Karpas-422 (cell line): Measurements from ENCODE around the gene IRAG1. TPM values are rescaled to one million over a fixed set of nuclear protein-coding genes. Genes with fewer than 3 reads are reported as not detected.

Source experiments
- DNase-seq: peaks from one replicate; pipeline ENCODE4 v3.0.0-alpha.2; 2015
- H2AFZ ChIP-seq: fragments of 200-600 bp; sonication (generic); 2 replicates; pipeline ENCODE4 v1.6.1; 2014; ENCODE audit warnings: antibody characterized with exemption, low read length, mixed read lengths
- H3K27ac ChIP-seq: fragments of 200-600 bp; sonication (generic); 2 replicates; pipeline ENCODE4 v1.5.1; 2014; ENCODE audit warnings: mild to moderate bottlenecking, low read length, moderate library complexity
- H3K27me3 ChIP-seq: fragments of 200-600 bp; sonication (generic); 2 replicates; pipeline ENCODE4 v1.6.1; 2014; ENCODE audit warnings: low read length, mixed read lengths
- H3K36me3 ChIP-seq: fragments of 200-600 bp; sonication (generic); 2 replicates; pipeline ENCODE4 v1.6.1; 2014; ENCODE audit warnings: low read length, mixed read lengths; ENCODE audit not compliant: insufficient read depth
- H3K4me1 ChIP-seq: fragments of 200-600 bp; sonication (generic); 2 replicates; pipeline ENCODE4 v1.6.1; 2014; ENCODE audit warnings: mild to moderate bottlenecking, low read length, mixed read lengths
- H3K4me2 ChIP-seq: fragments of 200-600 bp; sonication (generic); 2 replicates; pipeline ENCODE4 v1.6.1; 2014; ENCODE audit warnings: low read length, low read depth, mild to moderate bottlenecking; ENCODE audit not compliant: poor library complexity, severe bottlenecking
- H3K4me3 ChIP-seq: fragments of 200-600 bp; sonication (generic); 2 replicates; pipeline ENCODE4 v1.5.1; 2014; ENCODE audit warnings: mild to moderate bottlenecking, antibody characterized with exemption, low read length, mixed read lengths
- H3K79me2 ChIP-seq: fragments of 200-600 bp; sonication (generic); 2 replicates; pipeline ENCODE4 v1.6.1; 2014; ENCODE audit warnings: mild to moderate bottlenecking, low read length, mixed read lengths
- H3K9ac ChIP-seq: fragments of 200-600 bp; sonication (generic); 2 replicates; pipeline ENCODE4 v1.6.0; 2014; ENCODE audit warnings: low read length
- H3K9me2 ChIP-seq: fragments of 200-600 bp; sonication (generic), shearing (Covaris generic); replicated peaks from 2 replicates; pipeline ENCODE4 v1.6.0; 2014; ENCODE audit warnings: mild to moderate bottlenecking, low read length, moderate library complexity; ENCODE audit not compliant: insufficient read depth
- H3K9me3 ChIP-seq: fragments of 300-700, 200-600 bp; sonication (generic); 2 replicates; pipeline ENCODE4 v1.6.1; 2014; ENCODE audit warnings: low read length, mixed read lengths
- H4K20me1 ChIP-seq: fragments of 200-600 bp; sonication (generic); 2 replicates; pipeline ENCODE4 v1.6.1; 2014; ENCODE audit warnings: mild to moderate bottlenecking, antibody characterized with exemption, low read length, low read depth; ENCODE audit not compliant: insufficient read depth
- total RNA-seq: library from RNA; depleted of rRNA; stranded (reverse); fragments of >200 nt; shearing (Covaris generic); gene quantifications from 2 replicates; pipeline ENCODE4 v1.2.3, GENCODE V29; 2014; ENCODE audit warnings: low replicate concordance

Gene IRAG1
- total RNA-seq, 1 experiment from 2014 or later, result not detected

DNA sequence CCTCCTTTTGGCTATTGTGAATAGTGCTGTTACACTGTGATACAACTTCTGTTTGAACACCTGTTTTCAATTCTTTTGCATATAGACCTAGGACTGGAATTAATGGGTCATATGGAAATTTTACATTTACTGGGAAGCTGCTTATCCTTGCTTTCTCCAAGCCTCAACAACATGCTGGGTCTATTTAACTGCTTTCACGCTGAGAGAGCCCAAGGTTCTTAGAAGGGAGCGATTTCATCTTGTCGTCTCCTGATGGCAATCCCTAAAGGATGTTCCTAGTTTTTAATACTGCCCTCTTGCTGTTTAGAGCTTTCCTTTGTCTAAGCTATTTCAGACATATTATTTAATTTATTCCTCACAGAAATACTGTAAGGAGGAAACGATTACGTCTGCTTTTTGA is 15.5 kb downstream of the IRAG1 start:
- DNase-seq, result no peak
- H2AFZ ChIP-seq, result no peak overlapping the region
- no peaks in the 10 kb centered on the region for H3K36me3 ChIP-seq
- no peak overlapping the region for H3K4me2 ChIP-seq
- H3K27ac ChIP-seq, result no peak overlapping the region
- H3K27me3 ChIP-seq, result no peaks in the 10 kb centered on the region
- H3K4me1 ChIP-seq, result no peaks in the 10 kb centered on the region
- H3K9ac ChIP-seq, result no peak overlapping the region
- no peaks in the 10 kb centered on the region for H3K9me3 ChIP-seq
- no peaks in the 10 kb centered on the region for H3K9me2 ChIP-seq
- no peaks in the 10 kb centered on the region for H3K79me2 ChIP-seq
- H4K20me1 ChIP-seq, result no peaks in the 10 kb centered on the region
- H3K4me3 ChIP-seq, result no peak overlapping the region

DNA sequence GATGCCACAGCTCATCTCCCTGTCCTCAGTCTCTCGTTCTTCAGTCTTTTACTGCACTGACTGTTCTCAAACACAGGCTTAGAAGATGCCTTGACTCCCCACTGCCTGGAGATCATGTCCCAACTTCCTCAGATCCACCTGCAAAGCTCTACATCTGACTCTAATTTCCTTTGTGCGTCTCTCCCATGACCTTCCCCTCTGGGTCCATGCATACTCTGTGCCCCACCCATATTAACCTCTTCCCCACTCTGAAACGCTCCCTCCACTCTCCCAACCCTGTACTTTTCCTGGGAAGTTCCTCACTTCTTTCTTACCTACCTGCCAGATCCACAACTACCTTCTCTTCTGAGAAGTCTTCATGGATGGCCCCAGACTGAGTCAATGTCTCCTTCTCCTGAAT is 16.6 kb downstream of the IRAG1 start:
- Histone ChIP-seq H3K27me3 (no peaks in the 10 kb centered on the region), H3K36me3 (no peaks in the 10 kb centered on the region), H3K79me2 (no peaks in the 10 kb centered on the region), H3K4me2 (no peak overlapping the region), H3K9me3 (no peaks in the 10 kb centered on the region), H3K4me1 (no peaks in the 10 kb centered on the region), H3K27ac (no peak overlapping the region), H3K9me2 (no peaks in the 10 kb centered on the region), H2AFZ (no peak overlapping the region), H3K4me3 (no peak overlapping the region), H3K9ac (no peak overlapping the region), H4K20me1 (no peaks in the 10 kb centered on the region)
- DNase-seq, result no peak

DNA sequence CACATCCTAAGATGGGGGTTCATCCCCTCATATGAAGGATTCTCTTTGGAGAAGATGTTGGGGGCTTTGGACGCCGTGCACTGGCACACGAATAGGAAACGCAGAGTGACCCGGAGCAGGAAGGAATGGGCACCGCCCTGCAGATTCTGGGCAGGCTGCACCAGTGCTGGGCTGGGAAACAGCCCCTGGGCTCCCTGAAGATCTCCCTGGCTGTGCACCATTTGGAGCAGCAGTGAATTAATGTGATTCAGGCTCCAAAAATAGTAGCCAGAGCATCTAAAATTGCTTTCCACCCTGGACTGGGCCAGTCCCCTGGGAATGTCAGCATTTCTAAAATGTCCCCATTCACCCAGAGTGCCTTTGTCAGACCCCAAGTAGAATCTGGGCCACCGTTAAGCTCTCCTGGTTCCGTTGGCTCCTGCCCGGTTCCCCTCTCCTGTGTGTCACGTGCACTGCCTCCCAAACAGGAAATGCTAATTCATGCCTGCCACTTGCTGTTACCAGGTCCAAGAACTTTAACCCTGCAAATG is 18.6 kb downstream of the IRAG1 start:
- H3K9me3 ChIP-seq, result no peaks in the 10 kb centered on the region
- no peaks in the 10 kb centered on the region for H3K36me3 ChIP-seq
- no peak overlapping the region for H3K9ac ChIP-seq
- no peak overlapping the region for H2AFZ ChIP-seq
- no peaks in the 10 kb centered on the region for H4K20me1 ChIP-seq
- H3K9me2 ChIP-seq, result no peaks in the 10 kb centered on the region
- H3K27ac ChIP-seq, result no peak overlapping the region
- no peaks in the 10 kb centered on the region for H3K27me3 ChIP-seq
- H3K79me2 ChIP-seq, result no peaks in the 10 kb centered on the region
- no peak overlapping the region for H3K4me2 ChIP-seq
- DNase-seq, result no peak
- H3K4me1 ChIP-seq, result no peaks in the 10 kb centered on the region
- no peak overlapping the region for H3K4me3 ChIP-seq

DNA sequence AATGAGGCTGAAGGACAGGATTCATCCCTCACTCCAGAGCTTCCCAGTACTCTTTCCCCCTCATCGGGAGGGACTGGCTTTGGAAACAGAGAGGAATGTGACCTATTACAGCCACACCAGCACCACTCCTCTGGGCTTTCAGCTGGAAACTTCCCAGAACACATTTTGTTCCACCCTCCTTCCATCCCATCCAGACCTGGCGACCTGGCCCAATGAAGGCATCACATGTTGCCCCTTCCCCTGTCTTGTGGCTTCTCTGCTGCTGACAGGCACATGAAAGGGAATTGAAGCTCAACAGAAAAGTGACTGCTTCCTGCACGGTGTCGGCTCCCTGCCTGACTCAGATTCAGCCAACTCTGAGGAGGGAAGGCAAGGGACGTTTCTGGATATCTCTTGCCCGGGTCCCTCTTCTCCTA is 19.1 kb downstream of the IRAG1 start:
- Histone ChIP-seq H3K9me3 (no peaks in the 10 kb centered on the region), H3K4me3 (no peak overlapping the region), H3K27me3 (no peaks in the 10 kb centered on the region), H3K9ac (no peak overlapping the region), H3K27ac (no peak overlapping the region), H4K20me1 (no peaks in the 10 kb centered on the region), H3K79me2 (no peaks in the 10 kb centered on the region), H3K4me1 (no peaks in the 10 kb centered on the region), H3K4me2 (no peak overlapping the region), H3K9me2 (no peaks in the 10 kb centered on the region), H3K36me3 (no peaks in the 10 kb centered on the region), H2AFZ (no peak overlapping the region)
- DNase-seq, result no peak

DNA sequence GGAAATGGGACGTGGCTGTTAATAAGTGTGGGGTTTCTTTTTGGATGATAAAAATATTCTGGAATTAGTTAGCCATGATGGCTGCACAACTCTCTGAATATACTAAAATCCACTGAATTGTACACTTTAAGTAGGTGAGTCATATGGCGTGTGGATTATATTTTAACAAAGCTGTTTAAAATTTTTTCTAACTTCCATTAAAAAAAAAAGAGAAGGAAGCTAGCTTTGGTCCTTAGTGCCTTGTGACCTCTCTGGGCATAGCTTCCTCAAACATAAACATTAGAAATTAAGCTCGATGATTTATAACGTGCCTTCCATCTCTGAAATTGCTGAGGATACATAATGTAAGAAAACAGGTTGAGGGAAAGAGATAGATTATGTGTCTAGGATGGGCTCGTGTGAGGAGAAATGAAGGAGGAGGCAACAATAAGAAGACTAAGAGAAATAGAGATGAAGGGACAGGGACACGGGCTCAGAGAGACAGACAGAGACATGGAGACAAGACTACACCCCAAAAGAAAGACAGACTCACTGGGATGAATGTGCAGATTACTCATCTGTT is 20.0 kb downstream of the IRAG1 start:
- H3K9me3 ChIP-seq, result no peaks in the 10 kb centered on the region
- H3K9ac ChIP-seq, result no peak overlapping the region
- no peaks in the 10 kb centered on the region for H3K9me2 ChIP-seq
- DNase-seq, result no peak
- H3K4me1 ChIP-seq, result no peaks in the 10 kb centered on the region
- no peaks in the 10 kb centered on the region for H3K79me2 ChIP-seq
- H3K4me2 ChIP-seq, result no peak overlapping the region
- no peak overlapping the region for H3K4me3 ChIP-seq
- no peaks in the 10 kb centered on the region for H4K20me1 ChIP-seq
- no peaks in the 10 kb centered on the region for H3K27me3 ChIP-seq
- no peak overlapping the region for H2AFZ ChIP-seq
- no peaks in the 10 kb centered on the region for H3K36me3 ChIP-seq
- H3K27ac ChIP-seq, result no peak overlapping the region

DNA sequence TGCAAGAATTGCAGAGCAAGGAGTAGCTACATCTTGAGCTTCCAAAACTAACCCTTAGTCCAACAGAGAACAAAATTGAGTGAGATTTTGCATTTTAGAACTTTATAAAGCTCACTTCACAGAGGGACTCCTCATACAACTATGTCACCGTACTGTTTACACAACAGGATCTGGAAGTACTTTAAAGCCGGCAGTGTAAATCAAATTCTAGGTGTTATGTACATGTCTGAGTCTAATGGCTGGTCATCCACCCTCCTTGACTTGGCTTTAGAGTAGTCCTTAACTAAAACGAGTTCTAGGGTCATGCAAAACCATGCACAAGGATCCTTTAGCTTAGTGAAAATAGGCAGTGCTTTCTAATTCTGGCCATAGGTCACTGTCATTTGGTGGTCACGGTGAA is 23.5 kb downstream of the IRAG1 start:
- H3K79me2 ChIP-seq, result no peaks in the 10 kb centered on the region
- no peak overlapping the region for H3K9ac ChIP-seq
- no peak overlapping the region for H3K4me3 ChIP-seq
- no peak overlapping the region for H3K4me2 ChIP-seq
- no peak overlapping the region for H3K27ac ChIP-seq
- no peaks in the 10 kb centered on the region for H4K20me1 ChIP-seq
- H3K27me3 ChIP-seq, result no peaks in the 10 kb centered on the region
- H3K9me2 ChIP-seq, result no peaks in the 10 kb centered on the region
- H2AFZ ChIP-seq, result no peak overlapping the region
- no peak for DNase-seq
- no peaks in the 10 kb centered on the region for H3K9me3 ChIP-seq
- no peaks in the 10 kb centered on the region for H3K36me3 ChIP-seq
- no peaks in the 10 kb centered on the region for H3K4me1 ChIP-seq

DNA sequence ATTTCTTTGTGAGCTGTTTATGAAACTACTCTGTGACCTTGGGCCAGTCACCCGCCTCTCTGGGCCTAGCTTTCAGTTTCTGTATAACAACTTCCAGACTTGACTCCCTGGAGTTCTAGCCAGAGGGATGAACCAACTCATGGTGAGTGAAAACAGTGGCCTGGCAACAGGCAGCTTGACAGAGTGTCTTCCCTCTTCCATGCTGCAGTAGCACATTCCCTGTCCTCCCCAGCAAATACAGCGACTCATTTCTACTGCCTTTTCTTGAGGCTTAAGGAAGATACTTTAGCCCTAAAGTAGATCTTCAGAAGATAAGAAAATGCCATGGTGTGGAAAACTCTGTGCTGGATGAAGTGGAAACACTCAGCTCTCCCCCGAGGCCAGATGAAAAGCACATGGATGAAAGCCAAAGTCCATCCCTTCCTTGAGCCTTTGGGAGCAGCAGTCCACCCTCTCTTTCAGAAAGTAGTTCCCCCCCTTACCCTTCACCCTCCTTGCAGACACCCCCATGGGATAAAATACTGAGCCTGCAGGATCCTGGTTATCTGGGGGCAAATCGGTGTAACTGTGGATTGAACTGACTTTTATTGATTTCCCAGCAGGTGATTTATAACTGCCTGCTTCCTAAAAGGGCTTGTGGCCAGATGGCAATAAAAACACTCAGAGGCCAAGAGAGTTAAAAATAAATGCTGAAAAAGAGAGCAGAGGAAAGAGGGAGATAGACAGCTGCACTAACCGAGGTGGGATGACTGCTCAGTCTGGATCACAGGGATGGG is 24.1 kb downstream of the IRAG1 start:
- Histone ChIP-seq H3K9me3 (no peaks in the 10 kb centered on the region), H4K20me1 (no peaks in the 10 kb centered on the region), H3K4me1 (no peaks in the 10 kb centered on the region), H3K27ac (no peak overlapping the region), H3K4me3 (no peak overlapping the region), H3K9me2 (no peaks in the 10 kb centered on the region), H3K36me3 (no peaks in the 10 kb centered on the region), H3K27me3 (no peaks in the 10 kb centered on the region), H3K79me2 (no peaks in the 10 kb centered on the region), H3K9ac (no peak overlapping the region), H2AFZ (no peak overlapping the region), H3K4me2 (no peak overlapping the region)
- no peak for DNase-seq

DNA sequence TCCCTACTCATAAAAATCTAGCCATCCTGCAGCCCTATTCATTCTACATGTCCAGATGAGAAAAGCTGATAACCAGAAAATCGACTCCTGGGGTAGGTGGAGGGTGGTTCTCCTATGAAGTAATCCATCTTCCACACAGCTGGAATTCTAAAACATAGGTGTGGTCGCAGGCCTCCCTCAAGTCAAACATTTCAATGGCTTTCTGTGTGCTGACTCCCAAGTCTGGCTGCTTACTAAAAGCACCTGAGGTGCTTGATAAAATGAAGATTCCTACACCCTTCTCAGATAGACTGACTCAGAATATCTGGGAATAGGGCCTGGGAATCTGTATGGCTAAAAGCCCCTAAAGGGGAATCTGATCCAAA is 26.1 kb downstream of the IRAG1 start:
- no peak overlapping the region for H3K9ac ChIP-seq
- H3K27ac ChIP-seq, result no peak overlapping the region
- no peak overlapping the region for H2AFZ ChIP-seq
- H3K9me2 ChIP-seq, result no peaks in the 10 kb centered on the region
- no peak overlapping the region for H3K4me2 ChIP-seq
- no peaks in the 10 kb centered on the region for H3K27me3 ChIP-seq
- no peaks in the 10 kb centered on the region for H4K20me1 ChIP-seq
- no peaks in the 10 kb centered on the region for H3K36me3 ChIP-seq
- H3K4me1 ChIP-seq, result no peaks in the 10 kb centered on the region
- DNase-seq, result no peak
- H3K9me3 ChIP-seq, result no peaks in the 10 kb centered on the region
- no peak overlapping the region for H3K4me3 ChIP-seq
- no peaks in the 10 kb centered on the region for H3K79me2 ChIP-seq
